ES-I3 (cell line): ENCODE measurements around the gene CYTH4.

Experiments used
- H3K36me3 ChIP-seq: 2 replicates; pipeline ENCODE4 v1.6.1; 2013; ENCODE audit warnings: mild to moderate bottlenecking, low read length, control low read depth, moderate library complexity; ENCODE audit not compliant: insufficient read depth
- H3K4me1 ChIP-seq: 2 replicates; pipeline ENCODE4 v1.6.1; 2013; ENCODE audit warnings: mild to moderate bottlenecking, control low read depth, low read length; ENCODE audit not compliant: insufficient read depth
- H3K9ac ChIP-seq: 2 replicates; pipeline ENCODE4 v1.6.1; 2013; ENCODE audit warnings: low read depth, mild to moderate bottlenecking, low read length, moderate library complexity
- H3K9me3 ChIP-seq: 2 replicates; pipeline ENCODE4 v1.6.1; 2013; ENCODE audit warnings: mild to moderate bottlenecking, low read length, moderate library complexity; ENCODE audit not compliant: control insufficient read depth, insufficient read depth

Gene CYTH4

GRCh38 chr22:37351232-37351631 is 68.9 kb downstream of the CYTH4 start:
- no peaks in the 10 kb centered on the region for H3K4me1 ChIP-seq
- no peak overlapping the region for H3K9ac ChIP-seq
- no peaks in the 10 kb centered on the region for H3K9me3 ChIP-seq
- H3K36me3 ChIP-seq, result no peaks in the 10 kb centered on the region

DNA sequence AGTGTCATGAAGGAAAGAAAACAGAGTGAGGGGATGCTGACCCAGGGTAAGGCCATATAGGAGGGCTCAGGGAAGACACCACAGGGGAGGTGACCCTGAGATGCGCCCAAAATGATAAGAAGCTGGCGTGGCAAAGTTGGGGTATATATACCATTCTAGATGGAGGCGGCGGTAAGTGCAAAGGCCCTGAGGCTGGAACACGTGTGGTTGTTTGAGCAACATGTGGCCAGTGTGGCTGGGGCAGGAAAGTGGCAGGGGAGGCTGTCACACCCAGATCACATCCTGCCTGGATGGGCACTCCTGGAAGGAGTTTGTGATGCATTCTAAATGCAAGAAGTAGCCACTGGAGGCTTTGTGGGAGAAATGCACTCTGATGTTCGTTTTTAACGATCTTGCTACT is 70.2 kb downstream of the CYTH4 start:
- H3K9me3 ChIP-seq, result no peaks in the 10 kb centered on the region
- H3K9ac ChIP-seq, result no peak overlapping the region
- H3K36me3 ChIP-seq, result no peaks in the 10 kb centered on the region
- no peaks in the 10 kb centered on the region for H3K4me1 ChIP-seq

GRCh38 chr22:37353839-37354238 is 71.5 kb downstream of the CYTH4 start:
- no peak overlapping the region for H3K9ac ChIP-seq
- no peaks in the 10 kb centered on the region for H3K4me1 ChIP-seq
- H3K9me3 ChIP-seq, result no peaks in the 10 kb centered on the region
- no peaks in the 10 kb centered on the region for H3K36me3 ChIP-seq

GRCh38 chr22:37354261-37354660 is 72.0 kb downstream of the CYTH4 start:
- Histone ChIP-seq H3K36me3 (no peaks in the 10 kb centered on the region), H3K4me1 (no peaks in the 10 kb centered on the region), H3K9me3 (no peaks in the 10 kb centered on the region), H3K9ac (no peak overlapping the region)

- Histone ChIP-seq H3K9ac (no peak overlapping the region), H3K36me3 (no peaks in the 10 kb centered on the region), H3K9me3 (no peaks in the 10 kb centered on the region), H3K4me1 (no peaks in the 10 kb centered on the region)
Measured at GRCh38 chr22:37354670-37355069, 72.4 kb downstream of the CYTH4 start.

DNA sequence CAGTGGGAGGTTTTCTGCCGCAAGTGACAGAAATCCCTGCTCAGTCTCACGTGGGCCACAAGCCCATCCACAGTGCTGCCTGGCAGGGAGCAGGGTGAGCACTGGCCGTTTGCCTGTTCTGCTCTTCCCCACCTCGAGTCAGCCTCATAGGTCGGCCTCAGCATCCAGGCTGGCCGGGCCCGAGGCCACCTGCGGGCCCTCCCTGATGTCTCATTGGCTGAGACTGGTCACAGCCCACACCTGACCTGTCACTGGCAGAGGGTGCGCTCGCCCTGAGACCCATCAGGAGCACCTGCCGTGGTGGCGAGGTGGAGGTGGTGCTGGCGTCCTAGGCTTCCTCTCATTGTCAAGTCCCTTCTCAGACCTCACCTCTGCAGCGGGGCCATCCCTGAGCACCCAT is 72.9 kb downstream of the CYTH4 start:
- H3K9me3 ChIP-seq, result no peaks in the 10 kb centered on the region
- no peak overlapping the region for H3K9ac ChIP-seq
- H3K36me3 ChIP-seq, result no peaks in the 10 kb centered on the region
- no peaks in the 10 kb centered on the region for H3K4me1 ChIP-seq

DNA sequence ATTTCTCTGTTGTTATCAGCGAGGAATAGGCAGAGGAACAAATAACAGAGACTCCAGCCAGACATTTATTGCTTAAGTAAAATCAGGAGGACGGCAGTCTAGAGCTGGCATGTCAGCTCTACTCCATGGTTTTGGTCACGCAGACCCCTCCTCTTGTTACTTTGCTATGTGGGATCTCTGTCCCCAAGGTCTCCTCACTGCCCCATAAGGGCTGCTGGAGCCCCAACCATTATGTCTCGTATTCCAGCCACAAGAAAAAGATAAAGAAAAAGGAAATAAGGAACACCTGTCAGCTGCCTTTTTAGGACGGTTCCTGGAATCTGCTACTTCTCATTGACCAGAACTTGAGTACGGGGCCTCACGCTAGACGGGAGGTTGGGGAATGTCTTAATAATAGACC is 74.6 kb downstream of the CYTH4 start:
- H3K36me3 ChIP-seq, result no peaks in the 10 kb centered on the region
- H3K4me1 ChIP-seq, result no peaks in the 10 kb centered on the region
- no peak overlapping the region for H3K9ac ChIP-seq
- no peaks in the 10 kb centered on the region for H3K9me3 ChIP-seq

GRCh38 chr22:37357446-37358075 is 75.3 kb downstream of the CYTH4 start:
- Histone ChIP-seq H3K9me3 (no peaks in the 10 kb centered on the region), H3K36me3 (no peaks in the 10 kb centered on the region), H3K4me1 (no peaks in the 10 kb centered on the region), H3K9ac (no peak overlapping the region)

GRCh38 chr22:37358386-37358785 is 76.1 kb downstream of the CYTH4 start:
- H3K9ac ChIP-seq, result no peak overlapping the region
- H3K36me3 ChIP-seq, result no peaks in the 10 kb centered on the region
- no peaks in the 10 kb centered on the region for H3K9me3 ChIP-seq
- no peaks in the 10 kb centered on the region for H3K4me1 ChIP-seq

- Histone ChIP-seq H3K4me1 (no peaks in the 10 kb centered on the region), H3K9ac (no peak overlapping the region), H3K9me3 (no peaks in the 10 kb centered on the region), H3K36me3 (no peaks in the 10 kb centered on the region)
Measured at GRCh38 chr22:37358917-37359316, 76.6 kb downstream of the CYTH4 start.

DNA sequence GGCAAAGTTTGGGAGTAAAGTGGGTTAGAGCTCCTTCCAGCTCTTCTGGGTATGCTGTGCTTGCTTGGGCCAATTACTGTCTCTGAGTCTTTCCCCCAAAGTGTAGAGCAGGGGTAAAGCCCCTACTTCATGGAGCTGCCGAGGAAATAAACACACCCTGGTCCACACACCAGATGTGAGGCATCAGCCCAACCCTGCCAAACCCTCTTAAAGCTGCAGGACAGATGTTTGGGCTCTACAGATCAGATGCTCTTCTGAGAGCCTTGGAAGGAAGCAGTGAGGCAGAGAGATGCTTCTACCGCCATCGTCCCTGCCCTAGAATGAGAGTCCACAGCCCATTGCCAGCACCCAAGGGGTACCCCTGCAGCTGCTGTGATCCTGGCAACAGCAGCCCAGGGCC is 80.3 kb downstream of the CYTH4 start:
- Histone ChIP-seq H3K9ac (no peak overlapping the region), H3K9me3 (no peaks in the 10 kb centered on the region), H3K4me1 (no peaks in the 10 kb centered on the region), H3K36me3 (no peaks in the 10 kb centered on the region)

GRCh38 chr22:37363261-37363992 is 81.1 kb downstream of the CYTH4 start:
- H3K9me3 ChIP-seq, result no peaks in the 10 kb centered on the region
- no peaks in the 10 kb centered on the region for H3K4me1 ChIP-seq
- H3K36me3 ChIP-seq, result no peaks in the 10 kb centered on the region
- no peak overlapping the region for H3K9ac ChIP-seq
